ENCODE data around the gene FCRLB.
"Not testable (repeated sequence)": the region's sequence is repeated elsewhere in the genome, so short reads cannot be mapped to it uniquely, and the experiment has no call there.

The FCRLB gene

GRCh38 chr1:161721738-161722343 is 497 bp downstream of the FCRLB start:
- Histone ChIP-seq H3K9ac (ENCODE audit: low read length) (no peak overlapping the region), H3K9me3 (ENCODE audit: control insufficient read depth, insufficient read depth, low read depth, low read length) (no peaks in the 10 kb centered on the region), H3K27ac (ENCODE audit: low read depth, low read length) (no peak overlapping the region), H3K27me3 (ENCODE audit: control insufficient read depth, insufficient read depth, low read length) (peaks cover 50% of the 10 kb centered on the region), H3K4me3 (ENCODE audit: low read depth, low read length) (no peak overlapping the region), H3K4me1 (ENCODE audit: control insufficient read depth, insufficient read depth, low read length) (no peaks in the 10 kb centered on the region), H3K36me3 (ENCODE audit: control insufficient read depth, insufficient read depth, low read length) (no peaks in the 10 kb centered on the region)

GRCh38 chr1:161722406-161722805 is 1.1 kb downstream of the FCRLB start:
- Histone ChIP-seq H3K27me3 (ENCODE audit: control insufficient read depth, insufficient read depth, low read length) (peaks cover 53% of the 10 kb centered on the region), H3K9me3 (ENCODE audit: control insufficient read depth, insufficient read depth, low read depth, low read length) (no peaks in the 10 kb centered on the region), H3K36me3 (ENCODE audit: control insufficient read depth, insufficient read depth, low read length) (no peaks in the 10 kb centered on the region), H3K4me1 (ENCODE audit: control insufficient read depth, insufficient read depth, low read length) (no peaks in the 10 kb centered on the region), H3K4me3 (ENCODE audit: low read depth, low read length) (no peak overlapping the region), H3K9ac (ENCODE audit: low read length) (no peak overlapping the region), H3K27ac (ENCODE audit: low read depth, low read length) (no peak overlapping the region)

GRCh38 chr1:161723459-161724141 is 2.3 kb downstream of the FCRLB start:
- H3K27ac ChIP-seq (ENCODE audit: low read depth, low read length): no peak overlapping the region
- peaks cover 62% of the 10 kb centered on the region for H3K27me3 ChIP-seq (ENCODE audit: control insufficient read depth, insufficient read depth, low read length)
- peaks cover 4% of the 10 kb centered on the region; the same call in 1 of the 2 replicates for H3K4me1 ChIP-seq (ENCODE audit: control insufficient read depth, insufficient read depth, low read length)
- H3K4me3 ChIP-seq (ENCODE audit: low read depth, low read length): no peak overlapping the region
- no peaks in the 10 kb centered on the region for H3K9me3 ChIP-seq (ENCODE audit: control insufficient read depth, insufficient read depth, low read depth, low read length)
- H3K9ac ChIP-seq (ENCODE audit: low read length): no peak overlapping the region
- H3K36me3 ChIP-seq (ENCODE audit: control insufficient read depth, insufficient read depth, low read length): no peaks in the 10 kb centered on the region

GRCh38 chr1:161725258-161725907 is 4.0 kb downstream of the FCRLB start:
- Histone ChIP-seq H3K9ac (ENCODE audit: low read length) (peak overlapping the region; percentile 42), H3K27me3 (ENCODE audit: control insufficient read depth, insufficient read depth, low read length) (peaks cover 64% of the 10 kb centered on the region), H3K4me3 (ENCODE audit: low read depth, low read length) (peak overlapping the region; percentile 96)
- H3K27ac ChIP-seq (ENCODE audit: low read depth, low read length); H3K9me3 ChIP-seq (ENCODE audit: control insufficient read depth, insufficient read depth, low read depth, low read length); H3K4me1 ChIP-seq (ENCODE audit: control insufficient read depth, insufficient read depth, low read length); H3K36me3 ChIP-seq (ENCODE audit: control insufficient read depth, insufficient read depth, low read length): not testable (repeated sequence)

- Histone ChIP-seq H3K4me1 (ENCODE audit: control insufficient read depth, insufficient read depth, low read length) (peaks cover 7% of the 10 kb centered on the region), H3K27ac (ENCODE audit: low read depth, low read length) (no peak overlapping the region), H3K27me3 (ENCODE audit: control insufficient read depth, insufficient read depth, low read length) (peaks cover 62% of the 10 kb centered on the region), H3K9ac (ENCODE audit: low read length) (peak overlapping the region; percentile 82), H3K4me3 (ENCODE audit: low read depth, low read length) (peak overlapping the region; percentile 96), H3K36me3 (ENCODE audit: control insufficient read depth, insufficient read depth, low read length) (no peaks in the 10 kb centered on the region), H3K9me3 (ENCODE audit: control insufficient read depth, insufficient read depth, low read depth, low read length) (no peaks in the 10 kb centered on the region)
These were observed 4.6 kb downstream of the FCRLB start for GRCh38 chr1:161725908-161726472.

- H3K27me3 ChIP-seq (ENCODE audit: control insufficient read depth, insufficient read depth, low read length): peaks cover 62% of the 10 kb centered on the region
- H3K4me3 ChIP-seq (ENCODE audit: low read depth, low read length): peak overlapping the region; percentile 96
- no peak overlapping the region; the same call in 1 of the 2 replicates for H3K27ac ChIP-seq (ENCODE audit: low read depth, low read length)
- no peaks in the 10 kb centered on the region for H3K9me3 ChIP-seq (ENCODE audit: control insufficient read depth, insufficient read depth, low read depth, low read length)
- no peaks in the 10 kb centered on the region for H3K36me3 ChIP-seq (ENCODE audit: control insufficient read depth, insufficient read depth, low read length)
- peak overlapping the region; percentile 92 for H3K9ac ChIP-seq (ENCODE audit: low read length)
- H3K4me1 ChIP-seq (ENCODE audit: control insufficient read depth, insufficient read depth, low read length): peaks cover 7% of the 10 kb centered on the region
These were observed 5.3 kb downstream of the FCRLB start for GRCh38 chr1:161726473-161727255.

- no peaks in the 10 kb centered on the region for H3K9me3 ChIP-seq (ENCODE audit: control insufficient read depth, insufficient read depth, low read depth, low read length)
- peak overlapping the region; percentile 92 for H3K9ac ChIP-seq (ENCODE audit: low read length)
- H3K36me3 ChIP-seq (ENCODE audit: control insufficient read depth, insufficient read depth, low read length): no peaks in the 10 kb centered on the region
- H3K27me3 ChIP-seq (ENCODE audit: control insufficient read depth, insufficient read depth, low read length): peaks cover 57% of the 10 kb centered on the region
- H3K27ac ChIP-seq (ENCODE audit: low read depth, low read length): peak overlapping the region; percentile 76
- peaks cover 7% of the 10 kb centered on the region for H3K4me1 ChIP-seq (ENCODE audit: control insufficient read depth, insufficient read depth, low read length)
- H3K4me3 ChIP-seq (ENCODE audit: low read depth, low read length): peak overlapping the region; percentile 96
These were observed 6.0 kb downstream of the FCRLB start for GRCh38 chr1:161727256-161727924.

- no peaks in the 10 kb centered on the region for H3K9me3 ChIP-seq (ENCODE audit: control insufficient read depth, insufficient read depth, low read depth, low read length)
- H3K4me1 ChIP-seq (ENCODE audit: control insufficient read depth, insufficient read depth, low read length): peaks cover 7% of the 10 kb centered on the region
- H3K9ac ChIP-seq (ENCODE audit: low read length): no peak overlapping the region
- no peak overlapping the region for H3K27ac ChIP-seq (ENCODE audit: low read depth, low read length)
- peaks cover 45% of the 10 kb centered on the region for H3K27me3 ChIP-seq (ENCODE audit: control insufficient read depth, insufficient read depth, low read length)
- H3K36me3 ChIP-seq (ENCODE audit: control insufficient read depth, insufficient read depth, low read length): no peaks in the 10 kb centered on the region
- H3K4me3 ChIP-seq (ENCODE audit: low read depth, low read length): no peak overlapping the region
These were observed 7.3 kb downstream of the FCRLB start for GRCh38 chr1:161728376-161729226.

- peaks cover 7% of the 10 kb centered on the region for H3K4me1 ChIP-seq (ENCODE audit: control insufficient read depth, insufficient read depth, low read length)
- no peaks in the 10 kb centered on the region for H3K36me3 ChIP-seq (ENCODE audit: control insufficient read depth, insufficient read depth, low read length)
- H3K27ac ChIP-seq (ENCODE audit: low read depth, low read length): no peak overlapping the region
- H3K9ac ChIP-seq (ENCODE audit: low read length): no peak overlapping the region
- H3K9me3 ChIP-seq (ENCODE audit: control insufficient read depth, insufficient read depth, low read depth, low read length): no peaks in the 10 kb centered on the region
- H3K27me3 ChIP-seq (ENCODE audit: control insufficient read depth, insufficient read depth, low read length): peaks cover 33% of the 10 kb centered on the region
- H3K4me3 ChIP-seq (ENCODE audit: low read depth, low read length): no peak overlapping the region
These were observed 8.8 kb downstream of the FCRLB start for GRCh38 chr1:161730050-161730564.
